Trophoblast cell (in vitro differentiated cells and primary cell): ENCODE data around the gene IQSEC1.

Experiments
- DNase-seq, 2 donors: peaks; one replicate each; pipeline ENCODE4 v3.0.0-alpha.2; 2016
- H2AFZ ChIP-seq: 2 replicates; pipeline ENCODE4 v1.6.1; 2013; ENCODE audit warnings: low read length, moderate library complexity, mild to moderate bottlenecking; ENCODE audit not compliant: insufficient read depth, poor library complexity
- H2AK5ac ChIP-seq: 2 replicates; pipeline ENCODE4 v1.6.1; 2013; ENCODE audit warnings: mild to moderate bottlenecking, low read length
- H2BK120ac ChIP-seq: 2 replicates; pipeline ENCODE4 v1.6.1; 2013; ENCODE audit warnings: low read length, mild to moderate bottlenecking, moderate library complexity; ENCODE audit not compliant: insufficient read depth, poor library complexity
- H2BK12ac ChIP-seq: 2 replicates; pipeline ENCODE4 v1.6.1; 2013; ENCODE audit warnings: mild to moderate bottlenecking, low read length, moderate library complexity
- H2BK5ac ChIP-seq: 2 replicates; pipeline ENCODE4 v1.6.1; 2013; ENCODE audit warnings: low read length, low read depth, moderate library complexity, mild to moderate bottlenecking; ENCODE audit not compliant: poor library complexity
- H3K14ac ChIP-seq: 2 replicates; pipeline ENCODE4 v1.6.1; 2013; ENCODE audit warnings: mild to moderate bottlenecking, low read length
- H3K18ac ChIP-seq: 2 replicates; pipeline ENCODE4 v1.6.1; 2013; ENCODE audit warnings: mild to moderate bottlenecking, low read length
- H3K23ac ChIP-seq: 2 replicates; pipeline ENCODE4 v1.6.1; 2013; ENCODE audit warnings: low read length
- H3K27ac ChIP-seq: 2 replicates; pipeline ENCODE4 v1.5.1; 2013; ENCODE audit warnings: low read depth, mild to moderate bottlenecking, inconsistent platforms, low read length, moderate library complexity
- H3K27me3 ChIP-seq: 2 replicates; pipeline ENCODE4 v1.6.1; 2013; ENCODE audit warnings: inconsistent platforms, mild to moderate bottlenecking, low read length, moderate library complexity; ENCODE audit not compliant: insufficient read depth
- H3K36me3 ChIP-seq, 2 experiments: 1 replicate in 1 of 2; 2 replicates in 1 of 2; pipeline ENCODE4 v1.6.1; 2013; ENCODE audit warnings: low read length in 2 of 2, mild to moderate bottlenecking in 2 of 2, moderate library complexity in 1 of 2; ENCODE audit not compliant: insufficient read depth in 2 of 2, control insufficient read depth in 1 of 2
- H3K4ac ChIP-seq: 2 replicates; pipeline ENCODE4 v1.6.1; 2013; ENCODE audit warnings: low read depth, mild to moderate bottlenecking, low read length, moderate library complexity
- H3K4me1 ChIP-seq, 2 experiments: 1 replicate in 1 of 2; 2 replicates in 1 of 2; pipeline ENCODE4 v1.6.1; 2013; ENCODE audit warnings: low read length in 2 of 2, mild to moderate bottlenecking in 2 of 2, moderate library complexity in 1 of 2; ENCODE audit not compliant: insufficient read depth in 2 of 2, control insufficient read depth in 1 of 2
- H3K4me2 ChIP-seq: 2 replicates; pipeline ENCODE4 v1.6.1; 2013; ENCODE audit warnings: inconsistent platforms, mild to moderate bottlenecking, low read length, moderate library complexity
- H3K4me3 ChIP-seq: 2 replicates; pipeline ENCODE4 v1.5.1; 2013; ENCODE audit warnings: mild to moderate bottlenecking, low read depth, low read length, inconsistent platforms
- H3K79me1 ChIP-seq: one replicate; pipeline ENCODE4 v1.6.1; 2013; ENCODE audit warnings: low read length
- H3K79me2 ChIP-seq: 2 replicates; pipeline ENCODE4 v1.6.1; 2013; ENCODE audit warnings: low read length, mild to moderate bottlenecking; ENCODE audit not compliant: control insufficient read depth, insufficient read depth, poor library complexity
- H3K9ac ChIP-seq: 2 replicates; pipeline ENCODE4 v1.6.1; 2013; ENCODE audit warnings: mild to moderate bottlenecking, low read length
- H3K9me3 ChIP-seq: 2 replicates; pipeline ENCODE4 v1.6.1; 2013; ENCODE audit warnings: low read depth, mild to moderate bottlenecking, control low read depth, inconsistent platforms, low read length; ENCODE audit not compliant: insufficient read depth
- H4K12ac ChIP-seq: 2 replicates; pipeline ENCODE4 v1.6.1; 2013; ENCODE audit warnings: low read depth, mild to moderate bottlenecking, low read length, moderate library complexity
- H4K8ac ChIP-seq: 2 replicates; pipeline ENCODE4 v1.6.1; 2013; ENCODE audit warnings: low read depth, mild to moderate bottlenecking, low read length, moderate library complexity
- H4K91ac ChIP-seq: one replicate; pipeline ENCODE4 v1.6.1; 2013; ENCODE audit warnings: low read depth, mild to moderate bottlenecking, low read length, moderate library complexity
- WGBS: extraction: QIAGEN DNeasy Blood & Tissue Kit; methylation state at CpG from one replicate; pipeline ENCODE4 v1.1.7; 2013; ENCODE audit warnings: missing lambda C conversion rate; ENCODE audit not compliant: insufficient read length, insufficient coverage; ENCODE audit errors: extremely low coverage; 5-methylcytosine and 5-hydroxymethylcytosine counted together

IQSEC1 gene

DNA sequence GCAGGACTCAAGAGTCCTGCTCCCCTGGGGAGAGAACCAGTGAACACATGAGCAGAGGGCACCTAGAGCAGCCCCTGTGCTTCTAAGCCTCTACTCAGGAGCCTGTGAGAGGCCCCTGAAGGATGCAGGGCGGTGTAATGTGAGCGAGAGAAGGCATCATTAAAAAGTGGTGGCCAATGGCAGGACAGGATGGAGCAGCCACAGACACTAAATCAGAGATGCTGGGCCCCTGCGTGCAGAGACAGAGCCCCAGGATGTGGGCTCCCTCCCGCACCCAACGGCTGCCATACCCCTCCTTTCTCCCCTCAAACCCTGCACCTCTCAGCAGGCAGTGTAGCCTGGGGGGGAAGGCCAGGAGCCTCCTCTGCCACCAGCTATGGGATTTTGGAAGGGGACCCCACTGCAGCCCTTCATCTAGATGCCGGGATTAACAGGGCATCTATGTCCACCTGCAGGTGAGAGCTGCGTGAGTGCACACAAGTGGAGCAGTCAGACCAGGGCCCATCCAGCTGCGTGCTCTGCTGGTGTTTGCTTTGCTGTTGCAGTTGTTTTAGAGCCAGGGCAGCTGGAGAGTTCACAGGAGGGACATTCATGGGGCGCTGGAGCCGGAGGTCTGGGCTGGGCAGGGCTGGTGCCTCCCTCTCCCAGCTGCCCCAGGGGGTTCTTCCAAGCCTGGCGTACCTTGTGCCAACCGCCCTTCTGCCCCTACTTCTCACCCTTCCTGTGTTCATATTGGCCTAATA, 5.1 kb upstream of the IQSEC1 start:
- Histone ChIP-seq H3K4me3 (no peak overlapping the region), H3K14ac (no peak overlapping the region), H3K27me3 (peaks cover 21% of the 10 kb centered on the region), H3K79me2 (no peaks in the 10 kb centered on the region), H4K91ac (no peak overlapping the region), H3K9me3 (peaks cover 7% of the 10 kb centered on the region), H2BK120ac (no peak overlapping the region), H3K27ac (no peak overlapping the region), H3K23ac (no peak overlapping the region), H3K9ac (no peak overlapping the region), H3K4me1 (no peaks in the 10 kb centered on the region), H3K18ac (no peak overlapping the region), H2AFZ (no peak overlapping the region), H2AK5ac (no peak overlapping the region), H3K4me2 (no peak overlapping the region), H2BK5ac (no peak overlapping the region), H4K12ac (no peak overlapping the region), H3K79me1 (no peaks in the 10 kb centered on the region), H3K4ac (no peak overlapping the region), H4K8ac (no peak overlapping the region), H3K36me3 (no peaks in the 10 kb centered on the region), H2BK12ac (no peak overlapping the region)
- no CpG with 5 or more reads among the region's 12 CpGs for WGBS
- DNase-seq = no peak

GRCh38 chr3:13077431-13078162, 4.4 kb upstream of the IQSEC1 start:
- no peaks in the 10 kb centered on the region for H3K36me3 ChIP-seq
- no peak for DNase-seq
- no peak overlapping the region for H3K9ac ChIP-seq
- no CpG with 5 or more reads among the region's 21 CpGs for WGBS
- H3K79me1 ChIP-seq = no peaks in the 10 kb centered on the region
- H3K27ac ChIP-seq = no peak overlapping the region
- H3K79me2 ChIP-seq = no peaks in the 10 kb centered on the region
- H3K18ac ChIP-seq = no peak overlapping the region
- no peak overlapping the region for H3K4me3 ChIP-seq
- no peak overlapping the region for H4K12ac ChIP-seq
- H3K9me3 ChIP-seq = peaks cover 7% of the 10 kb centered on the region
- H3K27me3 ChIP-seq = peaks cover 28% of the 10 kb centered on the region
- H2BK12ac ChIP-seq = no peak overlapping the region
- H2BK5ac ChIP-seq = no peak overlapping the region
- no peak overlapping the region for H2AK5ac ChIP-seq
- H2BK120ac ChIP-seq = no peak overlapping the region
- H3K14ac ChIP-seq = no peak overlapping the region
- H3K4ac ChIP-seq = no peak overlapping the region
- no peaks in the 10 kb centered on the region for H3K4me1 ChIP-seq
- H4K8ac ChIP-seq = no peak overlapping the region
- H3K4me2 ChIP-seq = no peak overlapping the region
- H2AFZ ChIP-seq = no peak overlapping the region
- no peak overlapping the region for H4K91ac ChIP-seq
- H3K23ac ChIP-seq = no peak overlapping the region

GRCh38 chr3:13075986-13076654, 2.9 kb upstream of the IQSEC1 start:
- no peak overlapping the region for H3K4ac ChIP-seq
- no peak overlapping the region for H4K91ac ChIP-seq
- no peak overlapping the region for H4K8ac ChIP-seq
- H3K9ac ChIP-seq = no peak overlapping the region
- H3K27me3 ChIP-seq = peaks cover 34% of the 10 kb centered on the region
- H3K4me2 ChIP-seq = no peak overlapping the region
- no peak overlapping the region for H3K18ac ChIP-seq
- no peak overlapping the region for H3K23ac ChIP-seq
- H3K4me3 ChIP-seq = no peak overlapping the region
- no peak overlapping the region for H3K27ac ChIP-seq
- WGBS = no CpG with 5 or more reads among the region's 9 CpGs
- H3K79me1 ChIP-seq = no peaks in the 10 kb centered on the region
- no peak overlapping the region for H2BK5ac ChIP-seq
- H3K79me2 ChIP-seq = no peaks in the 10 kb centered on the region
- H2BK12ac ChIP-seq = no peak overlapping the region
- H2BK120ac ChIP-seq = no peak overlapping the region
- H3K36me3 ChIP-seq = no peaks in the 10 kb centered on the region
- H3K14ac ChIP-seq = no peak overlapping the region
- H3K9me3 ChIP-seq = peaks cover 7% of the 10 kb centered on the region
- H3K4me1 ChIP-seq = no peaks in the 10 kb centered on the region
- no peak overlapping the region for H2AFZ ChIP-seq
- H4K12ac ChIP-seq = no peak overlapping the region
- DNase-seq = no peak
- no peak overlapping the region for H2AK5ac ChIP-seq

GRCh38 chr3:13075318-13075717, 2.1 kb upstream of the IQSEC1 start:
- Histone ChIP-seq H2AFZ (no peak overlapping the region), H3K23ac (no peak overlapping the region), H3K4me1 (no peaks in the 10 kb centered on the region), H2BK5ac (no peak overlapping the region), H2BK120ac (no peak overlapping the region), H3K18ac (no peak overlapping the region), H3K9me3 (peaks cover 7% of the 10 kb centered on the region), H2AK5ac (no peak overlapping the region), H4K12ac (no peak overlapping the region), H4K91ac (no peak overlapping the region), H3K14ac (no peak overlapping the region), H4K8ac (no peak overlapping the region), H3K27ac (no peak overlapping the region), H3K79me2 (no peaks in the 10 kb centered on the region), H3K36me3 (no peaks in the 10 kb centered on the region), H3K9ac (no peak overlapping the region), H3K79me1 (no peaks in the 10 kb centered on the region), H3K4me2 (no peak overlapping the region), H3K27me3 (peaks cover 34% of the 10 kb centered on the region), H3K4ac (no peak overlapping the region), H2BK12ac (no peak overlapping the region), H3K4me3 (no peak overlapping the region)
- WGBS = no CpG with 5 or more reads among the region's 7 CpGs
- DNase-seq = no peak
